ENCODE results near the gene SH3D19. TPM values are rescaled to one million over a fixed set of nuclear protein-coding genes. Genes with fewer than 3 reads are reported as not detected.
A peak's percentile ranks its signal among the peaks of the same experiment; 100 is the strongest.

Gene SH3D19
- total RNA-seq, 1 donor from 2014 or later = 121 TPM

DNA sequence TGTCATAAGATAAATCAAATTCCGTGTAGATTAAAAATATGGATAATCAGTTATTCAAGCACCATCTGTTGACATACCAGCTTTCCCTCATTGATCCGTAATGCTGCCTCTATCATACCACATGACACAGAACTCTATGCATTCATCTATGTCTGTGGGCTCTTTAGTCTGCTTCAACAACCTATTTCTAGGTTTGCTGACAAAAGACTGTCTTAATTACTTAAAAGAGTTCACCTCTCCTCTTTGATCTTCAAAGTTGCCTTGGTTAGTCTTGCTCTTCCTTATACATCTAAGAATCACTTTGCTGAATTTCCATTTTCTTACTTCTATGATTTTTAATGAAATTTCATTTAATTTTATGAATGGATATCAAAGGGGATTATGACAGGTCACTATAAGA lies 105.5 kb downstream of the SH3D19 start:
- DNase-seq = no peak
- no peaks in the 10 kb centered on the region for H3K9me3 ChIP-seq (replicated peaks)
- intact Hi-C loops (cut with micrococcal nuclease) = no loop called here
- H3K4me3 ChIP-seq = no peak overlapping the region
- H3K27me3 ChIP-seq (ENCODE audit: low read depth) = no peaks in the 10 kb centered on the region
- H3K36me3 ChIP-seq = peaks cover 9% of the 10 kb centered on the region
- H3K4me1 ChIP-seq = peaks cover 59% of the 10 kb centered on the region
- H3K27ac ChIP-seq (replicated peaks) = no peak overlapping the region
- TF ChIP-seq CTCF (IDR thresholded peaks at IDR 0.05; ENCODE audit: borderline replicate concordance) = no peak

DNA sequence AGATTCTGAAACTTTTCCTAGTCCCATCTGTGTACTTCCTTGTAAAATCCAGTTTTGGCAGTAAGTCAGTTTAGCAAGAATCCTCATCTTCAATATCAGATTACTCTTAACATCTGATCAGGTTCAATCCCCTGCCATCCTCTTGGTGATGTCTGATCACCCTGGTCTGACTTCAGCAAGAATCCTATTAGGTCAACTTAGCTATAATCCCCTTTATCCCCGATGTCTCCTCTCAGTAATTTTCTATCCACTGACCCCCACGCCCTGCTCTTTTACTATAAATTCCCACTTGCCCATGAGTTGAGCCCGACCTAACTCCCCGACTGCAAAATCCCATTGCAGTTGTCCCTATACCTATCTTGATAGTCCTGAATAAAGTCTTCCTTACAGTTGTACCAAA lies 106.3 kb downstream of the SH3D19 start:
- no peak for DNase-seq
- no peak for TF ChIP-seq CTCF (IDR thresholded peaks at IDR 0.05; ENCODE audit: borderline replicate concordance)
- H3K4me3 ChIP-seq = no peak overlapping the region
- no peaks in the 10 kb centered on the region for H3K27me3 ChIP-seq (ENCODE audit: low read depth)
- no peaks in the 10 kb centered on the region for H3K9me3 ChIP-seq (replicated peaks)
- intact Hi-C loops (cut with micrococcal nuclease) = no loop called here
- peaks cover 5% of the 10 kb centered on the region for H3K36me3 ChIP-seq
- H3K27ac ChIP-seq (replicated peaks) = no peak overlapping the region
- peaks cover 59% of the 10 kb centered on the region for H3K4me1 ChIP-seq

DNA sequence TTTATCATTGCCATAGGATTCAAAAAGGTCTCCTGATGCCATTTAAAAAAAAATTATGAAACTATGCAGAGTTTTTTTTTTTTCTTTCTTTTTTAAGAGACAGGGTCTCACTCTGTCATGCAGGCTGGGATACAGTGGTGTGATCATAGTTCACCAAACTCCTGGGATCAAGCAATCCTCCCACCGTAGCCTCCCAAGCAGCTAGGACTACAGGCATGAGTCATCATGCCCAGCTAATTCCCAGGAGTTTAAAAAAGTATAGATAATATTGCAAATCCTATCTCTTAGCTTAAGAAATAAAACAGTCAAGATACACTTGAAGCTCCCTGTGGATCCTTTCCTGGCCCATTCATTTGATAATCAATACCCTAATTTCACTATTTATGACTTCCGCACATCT lies 107.1 kb downstream of the SH3D19 start:
- peaks cover 59% of the 10 kb centered on the region for H3K4me1 ChIP-seq

GRCh38 chr4:151217326-151217725 lies 108.1 kb downstream of the SH3D19 start:
- no peak for TF ChIP-seq CTCF (IDR thresholded peaks at IDR 0.05; ENCODE audit: borderline replicate concordance)
- Histone ChIP-seq H3K27ac (replicated peaks) (peak overlapping the region; percentile 43), H3K4me1 (peaks cover 59% of the 10 kb centered on the region), H3K4me3 (no peak overlapping the region), H3K27me3 (ENCODE audit: low read depth) (no peaks in the 10 kb centered on the region), H3K36me3 (no peaks in the 10 kb centered on the region), H3K9me3 (replicated peaks) (no peaks in the 10 kb centered on the region)
- DNase-seq = no peak
- intact Hi-C loops (cut with micrococcal nuclease) = no loop called here

More for the DNA sequence above, 107.1 kb downstream of the SH3D19 start:
- DNase-seq = no peak
- no peak for TF ChIP-seq CTCF (IDR thresholded peaks at IDR 0.05; ENCODE audit: borderline replicate concordance)
- no peaks in the 10 kb centered on the region for H3K36me3 ChIP-seq
- intact Hi-C loops (cut with micrococcal nuclease) = no loop called here
- no peaks in the 10 kb centered on the region for H3K27me3 ChIP-seq (ENCODE audit: low read depth)
- no peak overlapping the region for H3K27ac ChIP-seq (replicated peaks)
- no peak overlapping the region for H3K4me3 ChIP-seq
- H3K9me3 ChIP-seq (replicated peaks) = no peaks in the 10 kb centered on the region

- H3K9me3 ChIP-seq (replicated peaks) = no peaks in the 10 kb centered on the region
- no peak for DNase-seq
- no peaks in the 10 kb centered on the region for H3K36me3 ChIP-seq
- peaks cover 46% of the 10 kb centered on the region for H3K4me1 ChIP-seq
- no peaks in the 10 kb centered on the region for H3K27me3 ChIP-seq (ENCODE audit: low read depth)
- H3K27ac ChIP-seq (replicated peaks) = peak overlapping the region; percentile 73
- no peak overlapping the region for H3K4me3 ChIP-seq
- intact Hi-C loops (cut with micrococcal nuclease) = no loop called here
- TF ChIP-seq CTCF (IDR thresholded peaks at IDR 0.05; ENCODE audit: borderline replicate concordance) = no peak
Measured at GRCh38 chr4:151215295-151215694, 110.1 kb downstream of the SH3D19 start.

DNA sequence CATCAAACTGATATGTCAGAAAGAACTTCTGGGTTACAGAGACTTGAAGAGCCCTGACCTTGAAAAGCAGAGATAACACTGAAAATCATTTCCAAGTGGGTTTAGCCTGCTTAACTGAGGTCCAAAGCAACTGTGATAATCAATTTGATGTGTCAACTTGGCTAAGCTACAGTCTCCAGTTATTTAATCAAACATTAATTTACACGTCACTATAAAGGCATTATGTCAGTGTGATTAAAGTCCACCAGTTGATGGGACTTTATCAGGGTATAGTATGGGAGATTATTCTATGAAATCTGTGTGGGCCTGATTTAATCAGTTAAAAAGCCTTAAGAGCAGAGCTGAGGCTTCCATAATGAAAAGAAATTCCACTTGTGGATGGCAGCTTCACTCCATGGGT lies 117.5 kb downstream of the SH3D19 start:
- intact Hi-C loops (cut with micrococcal nuclease) = no loop called here
- no peak for DNase-seq
- Histone ChIP-seq H3K4me3 (no peak overlapping the region), H3K4me1 (peaks cover 65% of the 10 kb centered on the region), H3K27ac (replicated peaks) (peak overlapping the region; percentile 77), H3K36me3 (no peaks in the 10 kb centered on the region), H3K27me3 (ENCODE audit: low read depth) (no peaks in the 10 kb centered on the region), H3K9me3 (replicated peaks) (no peaks in the 10 kb centered on the region)
- TF ChIP-seq CTCF (IDR thresholded peaks at IDR 0.05; ENCODE audit: borderline replicate concordance) = no peak
